ENCODE results near the gene MYO18A. TPM values are rescaled to one million over a fixed set of nuclear protein-coding genes. Genes with fewer than 3 reads are reported as not detected.

MYO18A gene
- total RNA-seq, 2 donors from 2014 or later: 43.8 to 56.7 TPM

DNA sequence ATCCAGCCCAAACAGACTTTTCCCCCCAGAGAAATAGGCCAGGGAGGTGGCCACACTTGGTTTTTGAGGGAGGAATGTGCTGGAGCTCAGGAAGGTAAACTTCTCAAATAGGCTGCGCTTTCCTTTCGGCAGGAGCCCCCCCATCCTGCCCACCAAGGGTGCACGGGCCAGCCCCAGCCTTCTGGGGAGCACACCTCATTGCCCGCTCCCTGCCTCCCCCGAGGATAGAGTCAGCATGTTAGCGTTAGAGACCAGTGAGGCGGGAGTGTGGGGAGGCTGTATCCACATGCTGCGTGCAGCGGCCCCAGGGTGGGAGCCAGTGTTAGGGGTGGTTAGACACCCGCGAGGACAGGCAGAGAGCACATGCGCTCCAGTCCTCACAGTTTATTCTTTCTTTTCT, 95.0 kb downstream of the MYO18A start:
- Mint-ChIP-seq H3K36me3 (ENCODE audit: low read depth) (peaks cover 33% of the 10 kb centered on the region), H3K4me1 (peaks cover 23% of the 10 kb centered on the region), H3K9me3 (no peaks in the 10 kb centered on the region), H3K4me3 (no peak overlapping the region), H3K27me3 (ENCODE audit: insufficient read depth) (no peaks in the 10 kb centered on the region), H3K27ac (no peak overlapping the region)
- H3K27ac ChIP-seq (ENCODE audit: low read depth, low read length): no peak overlapping the region
- peaks cover 10% of the 10 kb centered on the region for H3K4me1 ChIP-seq (ENCODE audit: control insufficient read depth, insufficient read depth, low read length)
- TF ChIP-seq, protein P1, sequence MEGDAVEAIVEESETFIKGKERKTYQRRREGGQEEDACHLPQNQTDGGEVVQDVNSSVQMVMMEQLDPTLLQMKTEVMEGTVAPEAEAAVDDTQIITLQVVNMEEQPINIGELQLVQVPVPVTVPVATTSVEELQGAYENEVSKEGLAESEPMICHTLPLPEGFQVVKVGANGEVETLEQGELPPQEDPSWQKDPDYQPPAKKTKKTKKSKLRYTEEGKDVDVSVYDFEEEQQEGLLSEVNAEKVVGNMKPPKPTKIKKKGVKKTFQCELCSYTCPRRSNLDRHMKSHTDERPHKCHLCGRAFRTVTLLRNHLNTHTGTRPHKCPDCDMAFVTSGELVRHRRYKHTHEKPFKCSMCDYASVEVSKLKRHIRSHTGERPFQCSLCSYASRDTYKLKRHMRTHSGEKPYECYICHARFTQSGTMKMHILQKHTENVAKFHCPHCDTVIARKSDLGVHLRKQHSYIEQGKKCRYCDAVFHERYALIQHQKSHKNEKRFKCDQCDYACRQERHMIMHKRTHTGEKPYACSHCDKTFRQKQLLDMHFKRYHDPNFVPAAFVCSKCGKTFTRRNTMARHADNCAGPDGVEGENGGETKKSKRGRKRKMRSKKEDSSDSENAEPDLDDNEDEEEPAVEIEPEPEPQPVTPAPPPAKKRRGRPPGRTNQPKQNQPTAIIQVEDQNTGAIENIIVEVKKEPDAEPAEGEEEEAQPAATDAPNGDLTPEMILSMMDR (conservative IDR thresholded peaks at IDR 0.05): no peak
- H3K4me3 ChIP-seq (ENCODE audit: low read length): no peak overlapping the region
- no peak overlapping the region for H3K9ac ChIP-seq (ENCODE audit: extremely low read depth, low read length, poor library complexity, severe bottlenecking)
- peaks cover 9% of the 10 kb centered on the region for H3K36me3 ChIP-seq (ENCODE audit: control insufficient read depth, insufficient read depth, low read length)
- H3K9me3 ChIP-seq (ENCODE audit: control insufficient read depth, low read length): no peaks in the 10 kb centered on the region
- 90 to 91% methylated on average over 8 to 12 of the region's 12 CpGs for WGBS, 2 experiments (ENCODE audit: insufficient coverage in 1 of 2, insufficient read length in 1 of 2)
- peak; percentile 50 for DNase-seq
- H3K27me3 ChIP-seq (ENCODE audit: control insufficient read depth, insufficient read depth, low read length, poor library complexity, severe bottlenecking): no peaks in the 10 kb centered on the region

DNA sequence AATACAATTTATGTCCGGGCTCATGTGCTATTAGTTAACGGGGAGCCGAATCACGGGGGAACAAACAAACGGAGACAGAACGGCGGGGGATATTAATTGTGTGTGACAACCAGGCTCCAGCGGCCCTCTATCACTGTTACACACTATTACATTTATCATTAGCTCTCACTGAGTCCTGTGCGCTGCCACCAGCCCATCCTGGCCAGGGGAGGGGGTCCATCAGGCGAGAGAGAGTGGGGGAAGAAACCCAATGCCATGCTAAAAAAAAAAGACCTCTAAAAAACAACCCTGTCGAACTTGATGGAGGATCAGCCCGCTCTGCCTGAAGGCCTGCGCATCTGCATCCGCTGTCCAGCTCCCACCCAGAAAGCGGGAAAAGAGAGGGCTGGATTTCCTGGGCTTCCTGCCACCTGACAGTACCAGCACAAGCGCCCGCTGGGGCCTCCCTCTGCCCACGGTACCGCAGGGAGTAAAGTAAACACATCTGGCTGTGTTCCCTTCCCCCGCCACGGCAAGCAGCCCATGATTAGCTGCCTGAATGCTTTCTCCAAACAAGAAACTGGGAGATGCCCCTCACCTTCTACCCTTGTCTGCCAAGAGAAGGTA, 95.6 kb downstream of the MYO18A start:
- Histone ChIP-seq H3K9ac (ENCODE audit: extremely low read depth, low read length, poor library complexity, severe bottlenecking) (no peak overlapping the region), H3K27me3 (ENCODE audit: control insufficient read depth, insufficient read depth, low read length, poor library complexity, severe bottlenecking) (no peaks in the 10 kb centered on the region), H3K27ac (ENCODE audit: low read depth, low read length) (peak overlapping the region; percentile 6), H3K4me1 (ENCODE audit: control insufficient read depth, insufficient read depth, low read length) (peaks cover 10% of the 10 kb centered on the region), H3K36me3 (ENCODE audit: control insufficient read depth, insufficient read depth, low read length) (peaks cover 4% of the 10 kb centered on the region), H3K4me3 (ENCODE audit: low read length) (no peak overlapping the region), H3K9me3 (ENCODE audit: control insufficient read depth, low read length) (no peaks in the 10 kb centered on the region)
- Mint-ChIP-seq H3K4me3 (no peak overlapping the region), H3K4me1 (peaks cover 23% of the 10 kb centered on the region), H3K27me3 (ENCODE audit: insufficient read depth) (no peaks in the 10 kb centered on the region), H3K27ac (no peak overlapping the region), H3K36me3 (ENCODE audit: low read depth) (peaks cover 35% of the 10 kb centered on the region), H3K9me3 (no peaks in the 10 kb centered on the region)
- TF ChIP-seq, protein P1 (conservative IDR thresholded peaks at IDR 0.05): no peak
- 68 to 73% methylated on average over 8 to 20 of the region's 21 CpGs for WGBS, 2 experiments (ENCODE audit: insufficient coverage in 1 of 2, insufficient read length in 1 of 2)
- DNase-seq: peak; percentile 81

DNA sequence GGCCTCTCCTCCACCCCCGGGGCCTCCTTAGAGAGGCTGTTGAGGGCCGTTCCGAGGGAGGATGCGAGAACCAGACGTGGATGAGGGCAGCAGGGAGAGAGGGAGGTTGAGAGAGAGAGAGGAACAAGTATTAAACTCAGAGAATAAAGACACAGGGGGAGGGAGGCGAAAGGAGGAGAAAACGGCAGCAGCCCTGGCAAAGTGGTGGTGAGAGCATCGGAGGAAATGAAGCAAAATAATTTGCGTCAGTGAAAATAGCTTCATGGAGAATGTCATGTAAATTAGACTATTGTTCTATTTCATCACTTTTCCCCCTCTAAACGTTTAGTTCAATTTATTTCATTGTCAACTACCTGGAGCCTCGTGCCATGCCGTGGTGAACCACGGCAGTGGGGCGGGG, 99.2 kb downstream of the MYO18A start:
- Histone ChIP-seq H3K27ac (ENCODE audit: low read depth, low read length) (no peak overlapping the region), H3K36me3 (ENCODE audit: control insufficient read depth, insufficient read depth, low read length) (no peaks in the 10 kb centered on the region), H3K9me3 (ENCODE audit: control insufficient read depth, low read length) (no peaks in the 10 kb centered on the region), H3K4me1 (ENCODE audit: control insufficient read depth, insufficient read depth, low read length) (peaks cover 10% of the 10 kb centered on the region), H3K27me3 (ENCODE audit: control insufficient read depth, insufficient read depth, low read length, poor library complexity, severe bottlenecking) (no peaks in the 10 kb centered on the region), H3K9ac (ENCODE audit: extremely low read depth, low read length, poor library complexity, severe bottlenecking) (no peak overlapping the region), H3K4me3 (ENCODE audit: low read length) (no peak overlapping the region)
- peaks cover 15% of the 10 kb centered on the region for H3K36me3 Mint-ChIP-seq (ENCODE audit: low read depth)
- 87 to 91% methylated on average over 6 to 14 of the region's 14 CpGs for WGBS, 2 experiments (ENCODE audit: insufficient coverage in 1 of 2, insufficient read length in 1 of 2)
- peaks cover 15% of the 10 kb centered on the region for H3K4me1 Mint-ChIP-seq
- no peaks in the 10 kb centered on the region for H3K27me3 Mint-ChIP-seq (ENCODE audit: insufficient read depth)
- H3K9me3 Mint-ChIP-seq: no peaks in the 10 kb centered on the region
- H3K27ac Mint-ChIP-seq: no peak overlapping the region
- no peak for DNase-seq
- TF ChIP-seq, protein P1 (conservative IDR thresholded peaks at IDR 0.05): no peak
- no peak overlapping the region for H3K4me3 Mint-ChIP-seq

Measured in endodermal cell (in vitro differentiated cells).